PC-9 (cell line): ENCODE results near the gene PTPN6.

Experiments used
- CTCF ChIP-seq: fragments of 200-600 bp; sonication (generic); conservative IDR thresholded peaks from 2 replicates; pipeline ENCODE4 v1.6.1; 2017; ENCODE audit warnings: mixed run types, antibody characterized with exemption, mild to moderate bottlenecking, moderate library complexity
- EZH2 ChIP-seq: fragments of 200-600 bp; sonication (generic); IDR thresholded peaks from 2 replicates; pipeline ENCODE4 v1.8.0; 2017; ENCODE audit warnings: antibody characterized with exemption, low read depth

- TF ChIP-seq CTCF (no peak), EZH2 (no peak)
These were observed 30.2 kb downstream of the PTPN6 start for GRCh38 chr12:6981152-6982052.
